ENCODE measurements around the gene CYBRD1.
"Not testable (repeated sequence)": the region's sequence is repeated elsewhere in the genome, so short reads cannot be mapped to it uniquely, and the experiment has no call there.

The CYBRD1 gene

GRCh38 chr2:171530378-171530777 is 8.1 kb downstream of the CYBRD1 start:
- TF ChIP-seq CTCF (conservative IDR thresholded peaks at IDR 0.05), result no peak

DNA sequence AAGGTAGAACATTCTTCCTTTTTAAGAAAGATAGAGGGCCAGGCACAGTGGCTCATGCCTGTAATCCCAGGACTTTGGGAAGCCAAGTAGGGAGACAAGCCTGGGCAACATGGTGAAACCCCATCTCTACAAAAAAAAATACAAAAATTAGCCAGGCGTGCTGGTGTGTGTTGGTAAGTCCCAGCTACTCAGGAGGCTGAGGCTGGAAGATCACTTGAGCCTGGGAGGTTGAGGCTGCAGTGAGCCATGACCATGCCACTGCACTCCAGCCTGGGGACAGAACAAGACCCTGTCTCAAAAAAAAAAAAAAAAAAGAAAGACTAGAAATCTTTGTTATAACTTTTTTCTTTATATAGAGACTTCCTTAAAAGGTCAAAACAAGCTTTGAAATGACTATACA is 8.6 kb downstream of the CYBRD1 start:
- H3K27ac ChIP-seq, result not testable (repeated sequence)

More at GRCh38 chr2:171530378-171530777, 8.1 kb downstream of the CYBRD1 start:
- H3K27ac ChIP-seq, result no peak overlapping the region

- H3K27ac ChIP-seq, result no peak overlapping the region
- TF ChIP-seq CTCF (conservative IDR thresholded peaks at IDR 0.05), result no peak
These were observed 9.0 kb downstream of the CYBRD1 start for GRCh38 chr2:171531291-171531690.

DNA sequence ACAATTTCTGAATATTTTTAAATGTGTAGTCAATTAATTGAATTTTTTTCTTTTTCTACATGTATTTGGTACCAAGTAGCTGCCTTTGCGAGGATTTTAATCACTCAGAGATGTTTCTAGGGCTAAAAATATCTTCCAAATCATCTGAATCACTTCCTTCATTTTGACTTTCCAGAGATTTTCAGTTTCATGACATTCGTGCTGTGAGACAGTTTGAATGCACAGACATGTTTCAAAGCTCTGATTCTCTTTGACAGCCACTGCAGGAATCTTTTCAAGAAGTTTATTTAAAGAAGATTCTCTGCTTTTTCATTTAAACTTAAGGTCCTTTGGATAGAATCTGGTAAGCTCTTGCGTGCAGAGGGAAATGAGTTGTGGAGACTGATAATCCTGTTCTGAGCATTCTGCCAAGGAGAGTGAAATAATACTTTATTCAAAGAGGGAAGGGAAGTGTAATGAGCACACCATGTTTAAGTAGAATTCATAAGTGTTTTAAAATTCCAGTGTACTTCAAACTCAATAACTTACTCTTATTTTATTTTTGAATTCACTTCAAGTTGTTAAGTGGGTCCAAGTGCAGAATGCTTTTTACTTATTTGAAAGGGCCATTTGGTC is 9.7 kb downstream of the CYBRD1 start:
- no peak for TF ChIP-seq CTCF (conservative IDR thresholded peaks at IDR 0.05)
- no peak overlapping the region for H3K27ac ChIP-seq

GRCh38 chr2:171533331-171533730 is 11.1 kb downstream of the CYBRD1 start:
- no peak for TF ChIP-seq CTCF (conservative IDR thresholded peaks at IDR 0.05)
- H3K27ac ChIP-seq, result no peak overlapping the region

GRCh38 chr2:171535528-171535927 is 13.3 kb downstream of the CYBRD1 start:
- H3K27ac ChIP-seq, result not testable (repeated sequence)

GRCh38 chr2:171540437-171540836 is 18.2 kb downstream of the CYBRD1 start:
- no peak overlapping the region for H3K27ac ChIP-seq
- no peak for TF ChIP-seq CTCF (conservative IDR thresholded peaks at IDR 0.05)

DNA sequence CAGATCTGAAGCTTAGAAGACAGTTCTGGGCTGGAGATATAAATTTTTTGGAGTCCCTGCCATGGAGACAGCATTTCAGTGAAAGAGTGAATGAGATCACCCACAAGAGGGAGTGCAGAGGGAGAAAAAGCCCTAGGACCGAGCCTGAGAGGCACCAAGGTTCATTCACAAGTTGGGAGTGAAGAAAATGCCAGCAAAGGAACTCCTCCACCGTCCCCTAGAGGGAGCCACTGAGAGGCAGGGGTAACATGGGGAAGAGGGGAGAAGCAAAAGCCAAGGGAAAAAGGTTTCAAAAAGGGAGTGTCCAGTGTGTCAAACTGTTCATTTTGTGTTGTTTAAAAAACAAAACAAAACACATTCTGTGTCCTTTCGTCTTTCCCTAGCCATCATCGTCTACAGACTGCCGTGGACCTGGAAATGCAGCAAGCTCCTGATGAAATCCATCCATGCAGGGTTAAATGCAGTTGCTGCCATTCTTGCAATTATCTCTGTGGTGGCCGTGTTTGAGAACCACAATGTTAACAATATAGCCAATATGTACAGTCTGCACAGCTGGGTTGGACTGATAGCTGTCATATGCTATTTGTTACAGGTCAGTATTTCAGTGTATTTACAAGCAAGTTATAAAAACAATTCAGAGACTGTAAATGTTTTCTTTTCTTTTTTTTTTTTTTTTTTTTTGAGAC is 19.1 kb downstream of the CYBRD1 start:
- H3K27ac ChIP-seq, result peak overlapping the region; percentile 5; the same call in 1 of the 2 replicates
- peak; percentile 72 for TF ChIP-seq CTCF (conservative IDR thresholded peaks at IDR 0.05)

Measured in VCaP (cell line).